Astrocyte of the hippocampus (primary cell): ENCODE measurements around the gene FIP1L1.
"Not testable (repeated sequence)": the region's sequence is repeated elsewhere in the genome, so short reads cannot be mapped to it uniquely, and the experiment has no call there.

ENCODE experiments used
- DNase-seq: peaks from one replicate; pipeline ENCODE4 v3.0.0; 2011; ENCODE audit warnings: low read depth, low spot score

Gene FIP1L1

GRCh38 chr4:53466576-53466975, 89.1 kb downstream of the FIP1L1 start:
- not testable (repeated sequence) for DNase-seq

GRCh38 chr4:53476232-53477037, 99.0 kb downstream of the FIP1L1 start:
- peak; percentile 97 for DNase-seq

GRCh38 chr4:53477038-53477565, 99.7 kb downstream of the FIP1L1 start:
- no peak for DNase-seq

GRCh38 chr4:53477636-53478035, 100.2 kb downstream of the FIP1L1 start:
- DNase-seq, result no peak

GRCh38 chr4:53478671-53479456, 101.4 kb downstream of the FIP1L1 start:
- DNase-seq, result peak; percentile 70

GRCh38 chr4:53479736-53480525, 102.5 kb downstream of the FIP1L1 start:
- DNase-seq, result peak; percentile 80

GRCh38 chr4:53480909-53481308, 103.5 kb downstream of the FIP1L1 start:
- DNase-seq, result peak; percentile 49

- no peak for DNase-seq
These were observed 104.1 kb downstream of the FIP1L1 start for GRCh38 chr4:53481586-53481985.

- DNase-seq, result no peak
These were observed 105.8 kb downstream of the FIP1L1 start for GRCh38 chr4:53483250-53483649.

- no peak for DNase-seq
These were observed 107.6 kb downstream of the FIP1L1 start for GRCh38 chr4:53484911-53485657.

- DNase-seq, result no peak
These were observed 108.2 kb downstream of the FIP1L1 start for GRCh38 chr4:53485658-53486040.

GRCh38 chr4:53487766-53488165, 110.3 kb downstream of the FIP1L1 start:
- no peak for DNase-seq

- DNase-seq, result no peak
These were observed 111.9 kb downstream of the FIP1L1 start for GRCh38 chr4:53489279-53489889.

- no peak for DNase-seq
These were observed 112.9 kb downstream of the FIP1L1 start for GRCh38 chr4:53490161-53490956.

- DNase-seq, result peak; percentile 71
These were observed 113.7 kb downstream of the FIP1L1 start for GRCh38 chr4:53490965-53491622.

- DNase-seq, result no peak
These were observed 117.4 kb downstream of the FIP1L1 start for GRCh38 chr4:53494851-53495250.

GRCh38 chr4:53497487-53498244, 120.2 kb downstream of the FIP1L1 start:
- DNase-seq, result peak; percentile 92

GRCh38 chr4:53498706-53499105, 121.3 kb downstream of the FIP1L1 start:
- no peak for DNase-seq

GRCh38 chr4:53499791-53500190, 122.3 kb downstream of the FIP1L1 start:
- no peak for DNase-seq
